HK-2 (cell line): ENCODE results near the gene ELAVL3.
A peak's percentile ranks its signal among the peaks of the same experiment; 100 is the strongest.

Source experiments
- DNase-seq: peaks from one replicate; pipeline ENCODE4 v3.0.0-alpha.2; 2018; ENCODE audit not compliant: unreplicated experiment

Gene ELAVL3

DNA sequence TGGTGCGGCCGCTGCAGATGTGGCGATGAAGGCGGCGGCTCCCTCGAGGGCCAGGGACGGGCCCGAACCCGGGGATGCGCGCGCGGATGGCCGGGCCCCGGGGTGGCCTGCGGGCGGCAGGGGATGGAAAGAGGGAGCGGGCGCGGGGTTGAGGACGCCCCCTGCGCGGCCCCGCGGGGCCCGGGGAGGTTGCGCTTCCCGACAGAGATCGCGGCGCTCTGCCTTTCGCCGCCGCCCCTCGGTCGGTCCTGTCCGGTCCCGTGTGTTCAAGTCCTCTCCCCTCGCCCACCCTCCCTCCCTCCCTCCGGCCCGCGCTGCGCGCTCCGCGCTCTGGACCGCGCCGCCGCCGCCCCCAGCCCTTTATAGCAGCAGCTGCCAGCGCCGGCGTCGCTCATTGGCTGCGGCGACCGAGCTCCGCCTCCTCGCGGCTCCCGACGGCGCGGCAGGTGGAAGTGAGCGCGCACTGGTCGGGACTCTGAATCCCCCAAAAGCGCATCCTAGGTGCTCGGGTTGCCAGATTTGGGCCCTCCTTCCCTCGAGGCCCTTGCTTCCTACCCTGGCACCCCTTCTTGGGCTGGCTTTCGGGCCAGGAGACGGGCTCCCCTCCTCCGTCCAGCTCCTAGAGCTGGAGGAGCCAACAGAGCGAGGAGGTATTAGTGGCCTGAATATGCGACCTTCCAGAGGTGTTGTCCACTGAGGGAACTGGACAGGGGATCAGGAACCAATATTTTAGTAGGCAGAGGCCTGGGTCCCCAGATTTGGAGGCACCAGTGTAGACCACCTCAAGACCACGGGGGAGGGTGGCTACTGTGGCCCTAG is at the start of gene ELAVL3:
TSS of gene ELAVL3 (minus strand) at position 332 of the 819 bp plus-strand sequence. CDS start 438 bp downstream, outside the sequence.
- no peak for DNase-seq

DNA sequence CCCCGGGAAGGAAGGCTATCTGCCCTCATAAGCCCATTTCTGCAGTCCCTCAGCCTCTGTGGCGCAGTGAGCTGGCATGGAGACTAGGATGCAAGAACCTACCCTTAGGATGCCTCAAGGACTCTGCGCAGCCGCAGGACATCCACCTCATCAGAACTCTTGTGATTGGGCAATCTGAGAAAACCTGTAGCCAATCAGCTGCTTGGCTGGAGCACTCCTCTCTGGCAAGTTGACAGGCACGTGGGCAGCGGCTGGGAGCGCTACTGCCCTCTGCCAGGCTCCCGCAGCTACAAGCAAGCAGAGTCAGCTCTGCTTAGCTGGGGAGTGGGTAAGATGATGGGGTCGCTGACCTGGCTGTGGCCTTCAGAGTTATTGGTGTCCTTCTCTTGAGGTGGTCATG is 49.6 kb upstream of the ELAVL3 start:
- DNase-seq, result no peak

- peak; percentile 99 for DNase-seq
Measured at GRCh38 chr19:11528551-11529341, 47.9 kb upstream of the ELAVL3 start, which contains the start of gene ECSIT. ECSIT (minus strand) TSS chr19:11529134; CDS start chr19:11519170, 9,964 bp downstream.

GRCh38 chr19:11519138-11519537 is 38.3 kb upstream of the ELAVL3 start:
- no peak for DNase-seq

DNA sequence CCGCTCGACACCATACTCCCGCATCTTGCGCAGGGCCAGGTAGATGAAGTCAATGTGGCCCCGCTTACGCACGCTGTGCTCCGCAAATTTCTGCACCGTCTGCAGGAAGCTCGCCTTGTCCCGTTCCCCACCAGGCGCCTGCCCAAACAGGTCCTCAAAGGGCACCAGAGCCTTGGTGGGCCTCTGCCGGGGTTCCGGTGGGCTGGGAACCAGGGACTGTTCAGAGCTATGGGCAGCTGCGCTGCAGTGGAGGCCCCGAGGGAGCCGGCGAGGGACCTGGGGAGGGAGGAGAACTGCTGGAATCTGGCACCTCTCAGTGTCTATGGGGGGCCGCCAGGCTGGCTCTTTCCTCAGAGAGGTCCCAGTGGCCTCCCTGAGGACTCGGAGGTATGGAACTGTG is 33.1 kb upstream of the ELAVL3 start:
- DNase-seq, result no peak

DNA sequence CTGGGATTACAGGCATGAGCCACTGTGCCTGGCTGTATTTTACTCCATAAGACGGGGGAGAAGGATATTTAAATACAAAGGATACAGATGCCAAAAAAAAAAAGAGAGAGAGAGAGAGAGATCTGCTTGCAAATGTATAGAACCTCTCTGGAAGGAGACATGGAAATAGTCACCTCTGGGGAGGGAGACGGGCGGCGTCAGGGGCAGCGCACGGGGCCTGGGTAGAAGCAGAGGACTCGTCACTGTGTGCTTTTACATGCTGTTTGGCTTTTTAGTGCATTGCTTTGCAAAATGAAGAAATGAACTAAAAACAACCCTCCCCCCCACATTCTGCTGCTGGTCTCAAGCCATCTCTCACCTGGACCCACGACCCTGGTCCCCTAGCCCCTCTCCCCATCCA is 29.6 kb upstream of the ELAVL3 start:
- DNase-seq, result no peak

GRCh38 chr19:11507370-11508078 is 26.7 kb upstream of the ELAVL3 start:
- DNase-seq, result no peak

DNA sequence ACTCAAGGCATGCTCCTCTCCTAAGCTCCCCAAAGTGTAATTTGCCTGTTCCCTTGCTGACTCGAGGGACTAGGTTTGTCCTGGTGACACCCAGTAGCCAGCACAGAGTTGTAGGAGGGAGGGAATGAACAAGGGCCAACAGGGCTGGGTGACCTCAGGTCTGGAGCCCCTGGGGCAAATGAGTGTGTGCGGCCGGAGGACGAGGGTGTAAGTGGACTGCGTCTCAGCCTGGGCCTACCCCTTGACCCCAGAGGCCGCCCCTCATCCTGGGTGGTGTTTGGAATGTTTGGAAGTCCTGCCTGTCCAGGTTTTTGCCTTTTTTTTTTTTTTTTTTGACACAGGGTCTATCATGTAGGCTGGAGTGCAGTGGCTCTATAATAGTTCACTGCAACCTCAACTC is 26.1 kb upstream of the ELAVL3 start:
- DNase-seq, result no peak

DNA sequence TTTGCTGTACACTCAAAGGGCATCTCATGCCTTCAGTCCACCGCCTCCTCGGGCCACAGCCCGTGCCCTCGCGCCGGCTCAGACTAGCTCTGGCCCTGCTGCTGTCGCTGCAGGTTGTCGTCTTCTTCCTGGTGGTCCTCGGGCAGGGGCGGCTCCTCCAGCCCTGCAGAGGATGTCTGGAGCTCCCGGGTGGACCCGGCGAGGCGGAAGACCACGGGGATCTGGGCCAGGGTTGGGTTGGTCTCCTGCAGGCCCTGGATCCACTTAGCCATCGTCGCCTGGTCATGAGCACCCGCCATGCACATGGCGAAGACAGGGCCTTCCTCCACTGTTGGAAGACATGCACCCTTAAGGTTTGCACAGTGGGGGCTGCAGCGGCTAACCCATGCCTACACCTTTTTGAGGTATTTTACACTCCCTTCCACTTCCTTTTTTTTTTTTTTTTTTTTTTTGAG is 25.3 kb upstream of the ELAVL3 start:
- no peak for DNase-seq

DNA sequence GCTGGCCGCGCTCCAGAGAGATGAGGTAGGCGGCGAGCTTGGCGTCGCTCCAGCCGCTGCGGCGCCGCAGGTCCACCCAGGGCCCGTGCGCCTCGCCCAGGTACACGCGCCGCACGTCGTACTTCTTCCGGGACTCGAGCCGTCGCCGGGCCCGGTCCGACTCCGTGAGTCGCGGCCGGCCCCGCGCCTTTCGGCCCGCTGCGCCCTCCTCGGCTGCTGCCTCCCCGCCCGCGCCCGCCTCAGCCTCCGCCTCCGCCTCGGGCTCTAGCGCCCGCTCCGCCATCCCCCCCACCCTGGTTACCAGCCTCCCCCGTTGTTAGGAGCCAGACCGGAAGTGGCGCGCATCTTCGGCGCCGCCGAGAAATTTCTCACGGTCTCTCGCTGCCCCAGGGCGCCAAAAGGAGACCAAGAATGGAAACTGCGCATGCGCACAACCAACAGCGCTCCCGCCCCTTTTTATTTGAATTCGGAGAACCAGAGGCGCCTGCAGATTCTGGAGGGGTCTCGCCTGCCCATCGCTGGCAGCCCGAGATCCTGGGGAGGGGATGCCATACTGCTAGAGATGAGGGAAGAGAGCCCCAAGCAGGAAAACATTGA is 24.8 kb upstream of the ELAVL3 start, which contains the start of gene ZNF653:
TSS of gene ZNF653 (minus strand) at position 336 of the 597 bp plus-strand sequence. CDS start at position 283, 53 bp downstream.
- DNase-seq, result peak; percentile 95

GRCh38 chr19:11505032-11505503 is 24.2 kb upstream of the ELAVL3 start:
- DNase-seq, result peak; percentile 97

GRCh38 chr19:11504502-11505031 is 23.7 kb upstream of the ELAVL3 start:
- no peak for DNase-seq

DNA sequence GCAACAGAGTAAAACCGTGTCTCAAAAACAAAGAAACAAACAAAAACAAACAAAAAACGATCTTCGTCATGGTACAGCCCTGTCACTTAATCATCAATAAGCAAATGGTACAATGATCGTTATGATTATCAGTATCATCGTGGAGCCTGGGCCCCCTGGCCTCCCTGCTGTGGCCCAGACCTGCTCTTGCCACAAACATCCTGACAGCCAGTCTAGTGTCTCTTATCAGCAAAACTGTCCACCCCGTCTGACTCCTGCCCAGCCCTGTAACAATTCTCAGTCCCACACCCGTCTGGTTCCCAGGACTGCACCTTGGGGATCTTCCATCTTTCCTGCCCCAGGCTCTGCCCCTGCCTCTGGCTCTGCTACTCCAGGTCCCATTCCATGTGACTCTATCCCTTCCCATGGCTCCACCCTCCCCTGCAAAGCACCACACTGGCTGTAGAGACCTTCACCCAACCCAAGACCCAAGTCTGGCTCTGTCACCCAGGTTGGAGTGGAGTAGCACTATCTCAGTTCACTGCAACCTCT is 19.1 kb upstream of the ELAVL3 start:
- DNase-seq, result no peak

DNA sequence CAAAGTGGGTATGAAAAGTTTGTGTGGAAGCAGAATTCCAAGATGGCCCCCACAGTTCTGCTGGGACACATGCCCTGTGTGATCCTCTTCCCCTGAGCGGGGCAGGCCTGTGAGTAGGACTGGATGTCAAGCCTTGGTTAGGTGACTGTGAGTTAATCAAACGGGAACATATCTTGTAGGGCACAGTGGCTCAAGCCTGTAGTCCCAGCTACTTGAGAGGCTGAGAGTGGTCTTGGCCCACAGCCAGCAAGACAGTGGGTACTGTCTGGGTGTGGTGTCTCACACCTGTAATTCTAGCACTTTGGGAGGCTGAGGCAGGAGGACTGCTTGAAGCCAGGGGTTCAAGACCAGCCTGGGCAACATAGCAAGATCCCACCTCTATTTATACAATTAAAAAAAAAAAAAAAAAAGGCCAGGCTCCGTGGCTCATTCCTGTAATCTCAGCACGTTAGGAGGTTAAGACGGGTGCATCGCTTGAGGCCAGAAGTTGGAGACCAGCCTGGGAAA is 18.4 kb upstream of the ELAVL3 start:
- no peak for DNase-seq

DNA sequence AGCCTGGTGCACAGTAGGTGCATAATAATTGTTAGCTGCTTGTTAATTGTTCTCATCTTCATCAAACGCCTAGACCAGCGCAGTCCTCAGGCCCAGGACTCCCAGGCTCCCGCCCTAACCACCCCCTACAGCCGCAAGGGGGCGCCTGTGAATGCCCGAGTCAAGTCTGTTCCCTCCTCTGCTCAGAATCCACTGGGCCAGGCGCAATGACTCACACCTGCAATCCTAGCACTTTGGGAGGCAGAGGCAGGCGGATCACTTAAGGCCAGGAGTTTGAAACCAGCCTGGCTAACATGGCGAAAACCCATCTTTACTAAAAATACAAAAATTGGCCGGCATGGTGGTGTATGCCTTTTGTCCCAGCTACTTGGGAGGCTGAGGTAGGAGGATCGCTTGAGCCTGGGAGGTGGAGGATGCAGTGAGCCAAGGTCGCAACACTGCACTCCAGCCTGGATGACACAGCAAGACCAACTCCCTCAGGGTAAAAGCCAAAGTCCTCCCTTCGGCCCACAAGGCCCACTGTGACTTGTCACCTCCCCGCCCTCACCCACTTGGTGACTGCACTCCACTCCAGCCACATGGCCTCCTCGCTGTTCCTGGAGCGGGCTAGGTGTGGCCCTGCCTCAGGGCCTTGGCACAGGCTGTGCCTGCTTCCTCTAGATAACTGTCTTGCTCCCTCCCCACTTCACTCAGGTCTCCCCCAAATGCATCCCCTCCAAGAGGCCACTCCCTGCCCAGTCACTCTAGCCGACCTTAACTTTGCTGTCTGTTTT is 15.7 kb upstream of the ELAVL3 start:
- peak; percentile 85 for DNase-seq

- DNase-seq, result no peak
Measured at GRCh38 chr19:11495885-11496284, 15.0 kb upstream of the ELAVL3 start.

GRCh38 chr19:11495481-11495880 is 14.6 kb upstream of the ELAVL3 start:
- no peak for DNase-seq

- DNase-seq, result no peak
Measured at GRCh38 chr19:11494634-11495285, 13.9 kb upstream of the ELAVL3 start.

DNA sequence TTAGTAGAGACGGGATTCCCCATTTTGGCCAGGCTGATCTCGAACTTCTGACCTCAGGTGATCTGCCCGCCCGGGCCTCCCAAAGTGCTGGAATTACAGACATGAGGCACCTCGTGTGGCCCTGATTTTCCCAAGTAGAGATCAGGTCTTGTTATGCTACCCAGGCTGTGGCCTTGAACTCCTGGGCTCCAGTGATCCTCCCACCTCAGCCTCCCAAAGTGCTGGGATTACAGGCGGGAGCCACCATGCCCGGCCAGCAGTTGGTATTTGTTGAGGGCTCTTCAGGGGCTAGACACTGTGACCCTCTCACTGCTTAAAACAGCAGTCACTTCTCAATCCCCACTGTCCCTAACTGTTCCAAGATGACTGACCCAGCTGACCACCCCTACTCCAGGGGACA is 8.5 kb upstream of the ELAVL3 start:
- DNase-seq, result no peak
